ENCODE results near the gene ADORA3. TPM values are rescaled to one million over a fixed set of nuclear protein-coding genes. Genes with fewer than 3 reads are reported as not detected.

ADORA3 gene
- total RNA-seq, 2 donors from 2014 or later, result 2.0 to 11.3 TPM

DNA sequence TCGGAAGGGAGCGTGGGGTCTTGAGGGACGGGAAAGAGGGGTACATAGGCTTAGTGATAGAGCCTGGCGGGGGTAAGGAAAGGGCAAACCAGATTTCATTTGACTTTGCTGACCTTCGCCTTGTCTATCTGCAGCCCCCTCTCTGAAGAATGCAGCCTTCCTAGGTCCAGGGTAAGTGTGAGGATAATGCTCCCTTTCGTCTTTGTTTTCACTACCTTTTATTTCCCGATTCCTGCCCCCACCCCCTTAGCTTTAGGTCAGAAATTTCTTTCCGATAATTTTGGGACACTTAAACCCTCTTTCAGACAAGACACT, 53.8 kb downstream of the ADORA3 start:
- H3K4me1 ChIP-seq, result peaks cover 0 to 48% of the 10 kb centered on the region in 2 donors

More for the DNA sequence above, 53.8 kb downstream of the ADORA3 start:
- TF ChIP-seq, protein P1, sequence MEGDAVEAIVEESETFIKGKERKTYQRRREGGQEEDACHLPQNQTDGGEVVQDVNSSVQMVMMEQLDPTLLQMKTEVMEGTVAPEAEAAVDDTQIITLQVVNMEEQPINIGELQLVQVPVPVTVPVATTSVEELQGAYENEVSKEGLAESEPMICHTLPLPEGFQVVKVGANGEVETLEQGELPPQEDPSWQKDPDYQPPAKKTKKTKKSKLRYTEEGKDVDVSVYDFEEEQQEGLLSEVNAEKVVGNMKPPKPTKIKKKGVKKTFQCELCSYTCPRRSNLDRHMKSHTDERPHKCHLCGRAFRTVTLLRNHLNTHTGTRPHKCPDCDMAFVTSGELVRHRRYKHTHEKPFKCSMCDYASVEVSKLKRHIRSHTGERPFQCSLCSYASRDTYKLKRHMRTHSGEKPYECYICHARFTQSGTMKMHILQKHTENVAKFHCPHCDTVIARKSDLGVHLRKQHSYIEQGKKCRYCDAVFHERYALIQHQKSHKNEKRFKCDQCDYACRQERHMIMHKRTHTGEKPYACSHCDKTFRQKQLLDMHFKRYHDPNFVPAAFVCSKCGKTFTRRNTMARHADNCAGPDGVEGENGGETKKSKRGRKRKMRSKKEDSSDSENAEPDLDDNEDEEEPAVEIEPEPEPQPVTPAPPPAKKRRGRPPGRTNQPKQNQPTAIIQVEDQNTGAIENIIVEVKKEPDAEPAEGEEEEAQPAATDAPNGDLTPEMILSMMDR (IDR thresholded peaks at IDR 0.05), result no peak
- H3K27ac ChIP-seq, result peak overlapping the region; percentile 84 to 87
- no peak for DNase-seq (ENCODE audit: low spot score)
- H3K27me3 ChIP-seq, result no peaks in the 10 kb centered on the region
- H3K9me3 ChIP-seq, result no peaks in the 10 kb centered on the region
- peak overlapping the region; percentile 72 to 78 for H3K4me3 ChIP-seq
- H3K36me3 ChIP-seq, result peaks cover 9% of the 10 kb centered on the region

Other genes starting within 250 kb of the ADORA3 start
- gene CHIA, start 212.8 kb downstream of the ADORA3 start, total RNA-seq, result not detected
- under 1 TPM in 1 of 2 donors, not detected in 1; 0.83 TPM for gene OVGP1, start 75.9 kb downstream of the ADORA3 start, total RNA-seq
- gene WDR77, start 54.4 kb downstream of the ADORA3 start, total RNA-seq, result 10 to 100 TPM; 29.9 to 44.0 TPM
- 100 to 1,000 TPM; 297 to 429 TPM for gene ATP5PB, start 54.2 kb downstream of the ADORA3 start, total RNA-seq
- gene C1orf162, start 29.6 kb downstream of the ADORA3 start, total RNA-seq, result 10 to 100 TPM in 1 of 2 donors, 1 to 10 TPM in 1; 9.6 to 33.6 TPM
- gene TMIGD3, start within 50 bp of the ADORA3 start, total RNA-seq, result 1 to 10 TPM in 1 of 2 donors, under 1 TPM in 1; 0.63 to 4.8 TPM
- gene RAP1A, start 116.2 kb upstream of the ADORA3 start, total RNA-seq, result 10 to 100 TPM; 62.1 to 72.8 TPM
- gene INKA2, start 235.8 kb upstream of the ADORA3 start, total RNA-seq, result 10 to 100 TPM; 17.3 to 23.4 TPM